CD14-positive monocyte (primary cell): ENCODE measurements around the gene PRAC2. TPM values are rescaled to one million over a fixed set of nuclear protein-coding genes. Genes with fewer than 3 reads are reported as not detected.

Experiments used
- DNase-seq, 3 donors: peaks; one replicate each; pipeline ENCODE4 v3.0.0-alpha.2; 2011 to 2022
- H2AFZ ChIP-seq: 2 replicates; pipeline ENCODE4 v1.6.0; 2012; ENCODE audit warnings: mild to moderate bottlenecking, low read depth, low read length, inconsistent platforms; ENCODE audit not compliant: insufficient read depth, poor library complexity, severe bottlenecking
- H3K27ac ChIP-seq, 2 donors: 1 replicate in 1 of 2; 2 replicates in 1 of 2; pipeline ENCODE4 v1.5.1; 2012 to 2013; ENCODE audit warnings: low read length in 2 of 2, control low read depth in 1 of 2, inconsistent platforms in 1 of 2, low read depth in 1 of 2, mild to moderate bottlenecking in 1 of 2
- H3K27me3 ChIP-seq, 2 donors: one replicate each; pipeline versions ENCODE4 v1.6.0 to v1.6.1; 2011 to 2013; ENCODE audit warnings: low read length in 2 of 2; ENCODE audit not compliant: control insufficient read depth in 2 of 2, insufficient read depth in 2 of 2
- H3K36me3 ChIP-seq, 2 donors: replicated peaks in 1 of 2; 1 replicate in 1 of 2; 2 replicates in 1 of 2; pipeline versions ENCODE4 v1.5.1 to v1.6.1; 2012 to 2013; ENCODE audit warnings: low read length in 2 of 2, control low read depth in 1 of 2, inconsistent platforms in 1 of 2, mild to moderate bottlenecking in 1 of 2; ENCODE audit not compliant: insufficient read depth in 2 of 2, control insufficient read depth in 1 of 2
- H3K4me1 ChIP-seq, 2 donors: 1 replicate in 1 of 2; 2 replicates in 1 of 2; pipeline versions ENCODE4 v1.5.1 to v1.6.1; 2012 to 2013; ENCODE audit warnings: low read length in 2 of 2, control low read depth in 1 of 2, inconsistent platforms in 1 of 2, mild to moderate bottlenecking in 1 of 2, moderate library complexity in 1 of 2; ENCODE audit not compliant: insufficient read depth in 2 of 2, control insufficient read depth in 1 of 2
- H3K4me2 ChIP-seq: replicated peaks from 2 replicates; pipeline ENCODE3; 2012; ENCODE audit warnings: low read length, moderate library complexity, mild to moderate bottlenecking; ENCODE audit not compliant: poor library complexity, severe bottlenecking; ENCODE audit errors: extremely low read depth
- H3K4me3 ChIP-seq, 3 experiments: fragments of 200-600 bp in 1 of 3; sonication (generic) in 1 of 3; replicated peaks in 1 of 3; 1 replicate in 2 of 3; 2 replicates in 1 of 3; pipeline ENCODE4 v1.5.1; 2011 to 2013; ENCODE audit warnings: low read length in 3 of 3, mild to moderate bottlenecking in 3 of 3, control low read depth in 2 of 3, low read depth in 2 of 3, inconsistent platforms in 1 of 3, moderate library complexity in 1 of 3
- H3K79me2 ChIP-seq: 2 replicates; pipeline ENCODE4 v1.6.0; 2012; ENCODE audit warnings: mild to moderate bottlenecking, control low read depth, inconsistent platforms, low read length, moderate library complexity; ENCODE audit not compliant: insufficient read depth
- H3K9ac ChIP-seq: 2 replicates; pipeline ENCODE4 v1.6.0; 2017; ENCODE audit warnings: low read length, mild to moderate bottlenecking; ENCODE audit not compliant: insufficient read depth, poor library complexity, severe bottlenecking
- H3K9me3 ChIP-seq, 2 donors: replicated peaks in 1 of 2; 1 replicate in 1 of 2; 2 replicates in 1 of 2; pipeline versions ENCODE4 v1.5.1 to v1.6.1; 2012 to 2013; ENCODE audit warnings: low read length in 2 of 2, control low read depth in 1 of 2; ENCODE audit not compliant: control insufficient read depth in 1 of 2, insufficient read depth in 1 of 2
- H4K20me1 ChIP-seq: 2 replicates; pipeline ENCODE4 v1.6.0; 2012; ENCODE audit warnings: mild to moderate bottlenecking, low read length, control low read depth, moderate library complexity; ENCODE audit not compliant: insufficient read depth
- H3K27ac Mint-ChIP-seq, 7 donors: one replicate each; pipeline ENCODE4 v1.8.0; 2020; ENCODE audit warnings: mild to moderate bottlenecking in 7 of 7, mixed read lengths in 7 of 7, moderate library complexity in 6 of 7, inconsistent platforms in 2 of 7
- H3K27me3 Mint-ChIP-seq, 3 donors: one replicate each; pipeline ENCODE4 v1.8.0; 2021 to 2022; ENCODE audit warnings: low read depth in 3 of 3, mild to moderate bottlenecking in 3 of 3, mixed read lengths in 3 of 3, moderate library complexity in 3 of 3, inconsistent platforms in 1 of 3
- H3K36me3 Mint-ChIP-seq, 2 donors: one replicate each; pipeline ENCODE4 v1.8.0; 2020; ENCODE audit warnings: mixed read lengths in 2 of 2, inconsistent platforms in 1 of 2, mild to moderate bottlenecking in 1 of 2
- H3K4me1 Mint-ChIP-seq: one replicate; pipeline ENCODE4 v1.8.0; 2020; ENCODE audit warnings: mild to moderate bottlenecking, mixed read lengths
- H3K4me3 Mint-ChIP-seq, 2 donors: one replicate each; pipeline ENCODE4 v1.8.0; 2020; ENCODE audit warnings: mild to moderate bottlenecking in 2 of 2, mixed read lengths in 2 of 2, moderate library complexity in 1 of 2
- H3K9me3 Mint-ChIP-seq, 7 donors: one replicate each; pipeline ENCODE4 v1.8.0; 2020 to 2022; ENCODE audit warnings: mixed read lengths in 7 of 7, mild to moderate bottlenecking in 6 of 7, moderate library complexity in 6 of 7, inconsistent platforms in 2 of 7
- CTCF ChIP-seq: fragments of 200-600 bp; IDR thresholded peaks from one replicate; pipeline ENCODE4 v1.8.0; 2022; ENCODE audit warnings: antibody characterized with exemption, mild to moderate bottlenecking
- WGBS: methylation state at CpG from one replicate; pipeline ENCODE4 v1.1.5; 2013; ENCODE audit warnings: missing lambda C conversion rate; ENCODE audit not compliant: insufficient coverage; 5-methylcytosine and 5-hydroxymethylcytosine counted together
- intact Hi-C, 2 donors: fragments of 100-400 bp; cut with micrococcal nuclease; formaldehyde crosslinking; loops; one replicate each; pipeline versions ENCODE4 v1.15.0 to v1.15.1; 2023
- polyA plus RNA-seq, 3 donors: library from polyadenylated mRNA; depleted of rRNA in 1 of 3; unstranded in 2 of 3; stranded (reverse) in 1 of 3; fragments of 300-500 nt in 2 of 3; fragments of >200 nt in 1 of 3; fragmentation: Illumina TruSeq in 2 of 3; gene quantifications; 1 replicate in 2 of 3; 2 replicates in 1 of 3; pipeline ENCODE4 v1.2.3, GENCODE V29; 2012 to 2021

PRAC2 gene
- polyA plus RNA-seq, 3 donors: not detected

DNA sequence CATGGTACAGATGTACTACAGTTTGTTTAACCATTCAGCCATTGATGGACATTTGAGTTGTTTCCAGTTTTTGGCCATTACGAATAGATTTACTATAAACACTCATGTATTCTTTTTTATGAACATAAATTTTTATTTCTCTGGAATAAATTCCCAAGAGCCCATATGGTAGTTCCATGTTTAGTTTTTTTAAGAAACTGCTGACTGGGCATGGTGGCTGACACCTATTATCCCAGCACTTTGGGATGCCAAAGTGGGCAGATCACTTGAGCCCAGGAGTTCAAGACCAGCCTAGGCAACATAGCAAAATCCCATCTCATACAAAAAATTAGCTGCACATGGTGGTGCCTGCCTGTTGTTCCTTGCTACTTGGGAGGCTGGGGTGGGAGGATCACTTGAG lies 30.9 kb upstream of the PRAC2 start:
- TF ChIP-seq CTCF: no peak
- intact Hi-C loops: no loop called here
- H2AFZ ChIP-seq: no peak overlapping the region
- Mint-ChIP-seq H3K9me3 (peaks cover 0 to 7% (median 3%) of the 10 kb centered on the region in 7 donors), H3K4me3 (no peak overlapping the region), H3K27ac (no peak overlapping the region), H3K27me3 (peaks cover 31 to 62% (median 45%) of the 10 kb centered on the region in 3 donors), H3K36me3 (no peaks in the 10 kb centered on the region), H3K4me1 (no peaks in the 10 kb centered on the region)
- H3K79me2 ChIP-seq: no peaks in the 10 kb centered on the region
- H3K9ac ChIP-seq: no peak overlapping the region
- H3K36me3 ChIP-seq: no peaks in the 10 kb centered on the region
- H3K27ac ChIP-seq: no peak overlapping the region
- H4K20me1 ChIP-seq: no peaks in the 10 kb centered on the region
- no peak overlapping the region for H3K4me2 ChIP-seq
- peaks cover 14 to 20% of the 10 kb centered on the region in 2 donors for H3K27me3 ChIP-seq
- no peak overlapping the region for H3K4me3 ChIP-seq
- H3K4me1 ChIP-seq: no peaks in the 10 kb centered on the region
- peaks cover 0 to 3% of the 10 kb centered on the region in 2 donors for H3K9me3 ChIP-seq
- DNase-seq: no peak
- no CpG with 5 or more reads among the region's 1 CpG for WGBS

- Histone ChIP-seq H3K4me1 (no peaks in the 10 kb centered on the region), H3K27ac (no peak overlapping the region), H3K4me2 (no peak overlapping the region), H3K9ac (no peak overlapping the region), H3K9me3 (peaks cover 0 to 3% of the 10 kb centered on the region in 2 donors), H3K27me3 (peaks cover 14 to 23% of the 10 kb centered on the region in 2 donors), H2AFZ (no peak overlapping the region), H3K79me2 (no peaks in the 10 kb centered on the region), H3K36me3 (no peaks in the 10 kb centered on the region), H3K4me3 (no peak overlapping the region), H4K20me1 (no peaks in the 10 kb centered on the region)
- intact Hi-C loops: no loop called here
- Mint-ChIP-seq H3K36me3 (no peaks in the 10 kb centered on the region), H3K27ac (no peak overlapping the region), H3K4me1 (no peaks in the 10 kb centered on the region), H3K9me3 (peaks cover 0 to 7% (median 3%) of the 10 kb centered on the region in 7 donors), H3K4me3 (no peak overlapping the region), H3K27me3 (peaks cover 40 to 69% (median 50%) of the 10 kb centered on the region in 3 donors)
- DNase-seq: no peak
- no peak for TF ChIP-seq CTCF
- no CpG with 5 or more reads among the region's 1 CpG for WGBS
Measured at GRCh38 chr17:48693178-48693577, 29.8 kb upstream of the PRAC2 start.
